Measurements from ENCODE around the gene NAT10.

- TF ChIP-seq EZH2phosphoT487 (IDR thresholded peaks at IDR 0.05; ENCODE audit: insufficient read depth, low read depth) (no peak), EZH2 (IDR thresholded peaks at IDR 0.05; ENCODE audit: insufficient read depth, poor library complexity, severe bottlenecking) (no peak)
Observed at GRCh38 chr11:34146866-34147265, 41.4 kb downstream of the NAT10 start.
